GOT3 (cell line): ENCODE measurements around the gene ANGPTL2.

Experiments used
- DNase-seq: peaks from one replicate; lab custom pipeline; 2025; ENCODE audit warnings: mixed read lengths; lab: John Stamatoyannopoulos, UW

ANGPTL2 gene

GRCh38 chr9:127075624-127076372, 46.6 kb downstream of the ANGPTL2 start:
- no peak for DNase-seq

DNA sequence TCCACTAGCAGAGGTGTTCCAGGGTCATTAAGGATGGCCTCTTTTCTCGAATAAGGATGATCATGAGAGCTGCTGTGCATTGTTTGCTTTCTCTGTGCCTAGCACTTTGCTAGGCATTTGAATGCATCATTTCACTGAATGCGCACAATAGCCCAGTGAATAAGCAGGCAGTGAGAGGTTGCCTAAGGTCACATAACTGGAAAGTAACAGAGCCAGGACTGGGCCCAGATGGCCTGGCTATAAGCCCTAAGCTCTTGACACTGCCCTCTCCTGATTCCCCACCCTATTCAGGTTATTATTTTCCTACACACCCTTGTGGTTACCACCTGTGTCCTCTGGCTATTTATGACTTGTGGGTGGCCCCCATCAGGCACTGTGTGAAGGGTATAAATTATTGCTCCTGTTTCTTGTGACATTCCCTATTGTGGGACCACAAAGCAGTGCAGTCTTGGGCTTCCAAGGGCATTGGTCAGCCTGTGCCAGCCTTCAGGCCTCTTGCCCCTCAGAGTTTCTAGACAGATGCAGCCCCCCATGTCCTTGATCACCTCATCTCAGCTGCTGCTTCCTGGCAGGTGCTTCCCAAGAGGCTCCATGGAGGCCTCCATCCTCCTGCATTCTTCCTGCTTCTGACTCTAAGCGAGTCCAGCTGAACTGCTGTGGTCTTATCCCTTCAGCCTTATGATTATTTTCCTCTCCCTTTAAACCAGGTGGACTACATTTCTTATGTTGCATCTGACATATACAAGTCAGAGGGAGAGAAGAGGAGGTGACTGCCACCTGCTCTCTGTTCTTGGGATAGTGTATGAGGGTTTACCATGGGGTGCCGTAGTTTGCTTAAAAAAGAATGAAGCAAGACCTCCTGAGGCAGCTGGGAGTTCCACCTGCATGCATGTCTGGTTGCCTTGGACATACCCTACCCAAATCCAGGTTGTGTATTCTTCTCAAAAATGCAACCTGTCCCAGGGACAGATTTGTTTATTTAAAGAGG, 47.6 kb downstream of the ANGPTL2 start:
- no peak for DNase-seq

- no peak for DNase-seq
Measured at GRCh38 chr9:127067603-127068220, 54.7 kb downstream of the ANGPTL2 start.

DNA sequence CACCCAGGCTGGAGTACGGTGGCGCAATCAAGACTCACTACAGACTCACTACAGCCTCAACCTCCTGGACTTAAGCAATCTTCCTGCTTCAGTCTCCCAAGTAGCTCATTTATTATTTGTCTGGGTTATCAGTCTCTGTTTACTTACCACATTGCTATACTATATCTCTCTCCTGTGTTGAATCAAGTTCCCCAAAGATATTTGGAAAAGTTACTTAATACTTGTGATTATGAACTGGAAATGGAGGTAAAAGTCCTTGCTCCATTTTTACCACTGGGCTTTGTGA, 55.6 kb downstream of the ANGPTL2 start:
- DNase-seq: no peak

GRCh38 chr9:127066060-127066850, 56.2 kb downstream of the ANGPTL2 start:
- DNase-seq: no peak

DNA sequence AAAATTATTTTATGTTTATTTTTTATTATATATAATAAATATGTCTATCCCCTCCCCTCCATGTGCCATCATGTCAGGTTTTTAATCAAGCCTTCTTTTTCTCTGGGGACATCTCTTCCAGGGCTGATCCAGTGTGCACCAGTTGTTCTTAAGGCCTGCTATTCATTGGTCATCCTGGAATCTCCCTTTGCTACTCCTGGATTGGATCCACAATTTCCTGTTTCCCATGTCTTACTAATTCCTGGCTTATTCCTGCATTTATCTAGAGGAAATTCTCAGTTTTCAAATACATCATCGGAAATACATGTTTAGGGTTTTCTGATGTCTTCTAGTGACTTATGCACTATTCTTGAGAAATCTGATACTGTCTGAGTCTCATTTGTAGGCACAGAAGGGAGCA, 56.8 kb downstream of the ANGPTL2 start:
- no peak for DNase-seq

DNA sequence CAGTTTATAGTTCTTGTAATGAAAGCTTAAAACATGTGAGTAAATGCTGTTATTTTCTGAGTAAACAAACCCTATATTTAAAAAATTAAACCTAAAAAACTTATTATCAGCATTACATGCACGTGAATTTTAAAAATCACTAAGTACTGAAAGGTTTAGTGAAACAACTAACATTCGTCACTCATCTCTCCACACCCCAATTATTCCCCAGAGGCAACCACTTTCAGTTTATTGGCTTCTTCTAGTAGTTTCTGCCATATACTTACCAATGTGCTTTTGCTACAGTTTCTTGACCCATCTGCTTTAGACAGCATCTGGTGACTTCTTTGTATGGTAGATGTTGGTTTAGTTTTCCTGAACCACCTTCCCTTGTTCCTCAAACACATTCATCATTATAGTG, 58.1 kb downstream of the ANGPTL2 start:
- DNase-seq: no peak

DNA sequence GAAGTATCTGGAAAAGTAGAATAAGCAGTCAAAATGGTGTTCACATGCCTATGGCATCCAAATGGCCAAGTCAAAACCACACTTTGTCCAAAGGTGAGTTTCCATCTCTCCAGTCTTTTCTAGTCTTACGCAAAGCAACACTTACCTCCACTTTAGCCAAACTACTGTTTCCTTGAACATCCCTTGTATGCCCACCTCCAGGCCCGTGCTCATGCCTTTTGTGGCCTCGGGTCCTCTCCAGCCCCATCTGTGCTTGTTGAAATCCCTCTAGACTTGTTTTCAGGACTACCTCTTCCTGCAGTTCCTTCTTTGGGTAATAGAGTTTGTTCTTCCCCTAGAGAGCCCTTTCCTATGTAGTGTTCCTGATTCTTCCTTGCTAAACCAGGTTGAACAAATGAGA, 61.0 kb downstream of the ANGPTL2 start:
- no peak for DNase-seq

DNA sequence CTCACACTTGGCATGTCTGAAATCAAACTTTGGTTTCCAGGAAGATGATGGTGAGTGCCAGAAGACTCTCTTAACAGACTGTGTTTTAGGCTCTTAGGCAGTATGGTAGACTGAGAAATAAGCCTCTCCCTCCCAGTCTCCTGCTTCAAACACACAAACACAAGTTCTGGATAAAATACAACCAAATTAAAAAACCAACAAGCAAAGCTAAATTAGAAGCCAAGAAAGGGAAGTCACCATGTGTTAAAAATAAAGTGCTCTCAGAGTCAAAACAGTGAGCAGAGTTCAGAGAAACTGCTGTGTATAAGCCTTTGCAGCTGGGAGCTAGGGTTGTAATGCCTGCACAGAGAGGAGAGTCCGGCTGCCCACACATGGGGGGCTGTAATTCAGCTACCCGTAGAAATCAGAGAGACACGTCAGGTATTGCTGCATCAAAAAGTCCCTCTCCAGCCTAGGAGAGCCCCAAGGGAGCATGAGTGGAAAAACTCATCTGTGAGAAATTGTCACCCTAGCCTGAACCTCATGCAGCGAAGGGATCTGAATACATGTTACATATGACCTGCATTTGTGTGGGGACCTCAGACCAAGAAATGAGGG, 62.6 kb downstream of the ANGPTL2 start:
- DNase-seq: no peak

DNA sequence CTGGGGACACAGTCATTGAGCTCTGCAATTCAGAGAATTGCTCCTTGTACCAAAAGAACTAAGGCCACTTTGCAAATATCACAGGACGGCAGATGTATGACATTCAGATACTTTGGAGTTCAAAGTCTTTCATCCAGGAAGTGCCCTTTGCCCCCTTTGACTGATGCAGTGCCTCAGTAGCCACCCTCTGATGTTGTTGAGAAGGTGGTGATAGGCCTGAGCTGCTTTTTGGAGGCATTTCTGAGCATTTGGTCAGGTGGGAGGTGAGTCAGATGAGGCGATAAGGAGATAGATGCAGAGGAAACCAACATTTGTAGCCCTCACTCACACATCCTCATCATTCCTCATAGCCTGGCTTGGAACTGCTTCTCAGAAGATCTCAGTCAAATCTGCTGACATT, 63.4 kb downstream of the ANGPTL2 start:
- DNase-seq: no peak

DNA sequence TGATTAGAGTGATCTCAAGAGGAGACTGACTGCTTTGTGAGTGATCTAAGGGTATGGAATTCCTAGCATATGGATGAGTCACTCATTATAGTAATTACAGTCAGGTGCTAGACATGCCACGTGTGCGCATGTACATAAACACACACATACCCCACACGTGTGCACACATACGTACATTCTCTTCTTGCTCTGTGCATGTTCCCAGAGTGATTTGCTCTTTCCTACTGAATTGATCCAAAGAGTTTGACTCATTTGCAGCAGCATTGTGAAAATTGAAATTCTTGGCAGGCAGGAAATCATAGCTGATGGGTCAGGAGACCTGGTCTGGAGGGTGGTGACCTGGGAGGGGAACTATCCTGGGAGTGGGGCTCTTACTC, 63.8 kb downstream of the ANGPTL2 start:
- DNase-seq: no peak

DNA sequence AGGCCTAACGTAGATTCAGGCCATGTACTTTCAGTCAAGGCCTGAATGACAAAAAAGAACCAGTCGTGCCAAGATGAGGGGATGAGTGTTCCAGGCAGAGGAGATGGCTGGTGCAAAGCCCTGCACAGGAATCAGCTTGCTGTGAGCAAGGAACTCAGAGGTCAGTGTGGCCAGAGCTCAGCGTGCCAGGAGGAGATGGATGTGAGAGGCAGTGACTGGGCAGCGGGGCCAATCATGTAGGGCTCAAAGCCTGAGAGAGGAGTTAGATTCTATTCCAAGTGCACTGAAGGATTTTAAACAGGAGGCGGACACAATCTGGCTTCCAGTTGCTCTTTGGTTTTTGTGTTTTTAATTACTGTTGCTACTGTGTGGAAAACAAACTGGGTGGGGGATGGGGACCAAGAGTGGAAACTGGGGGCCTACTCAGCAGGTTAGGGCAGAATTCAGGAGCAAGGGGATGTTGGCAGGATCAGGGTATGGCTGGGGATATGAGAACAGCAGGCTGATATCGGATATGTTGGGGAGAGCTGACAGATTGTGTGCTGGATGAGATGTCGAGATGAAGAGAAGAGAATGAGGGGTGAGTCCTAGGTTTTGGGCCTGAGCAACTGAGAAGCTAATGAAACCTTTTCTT, 64.3 kb downstream of the ANGPTL2 start:
- DNase-seq: no peak

DNA sequence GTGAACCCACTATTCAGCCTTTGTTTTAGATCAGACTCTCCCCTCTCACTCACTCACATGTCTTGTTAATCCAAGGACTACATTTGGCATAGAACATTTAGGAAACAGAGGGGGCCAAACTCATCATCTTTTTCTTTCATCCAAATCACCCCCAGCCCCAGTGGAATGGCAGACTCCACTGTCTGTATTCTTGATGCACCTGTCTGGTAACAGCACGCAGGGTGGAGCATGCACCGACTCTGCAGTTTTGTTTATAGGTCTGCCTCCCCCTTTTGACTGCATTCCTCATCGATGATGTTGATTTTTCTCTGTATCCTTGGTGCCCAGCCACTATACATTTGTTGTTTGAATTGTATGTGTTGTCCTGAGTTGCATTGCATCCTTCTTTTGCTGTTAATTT, 66.0 kb downstream of the ANGPTL2 start:
- no peak for DNase-seq

- no peak for DNase-seq
Measured at GRCh38 chr9:127055745-127056402, 66.6 kb downstream of the ANGPTL2 start.

- DNase-seq: no peak
Measured at GRCh38 chr9:127053960-127054359, 68.5 kb downstream of the ANGPTL2 start.

- DNase-seq: no peak
Measured at GRCh38 chr9:127053057-127053821, 69.2 kb downstream of the ANGPTL2 start.

- DNase-seq: no peak
Measured at GRCh38 chr9:127051881-127052595, 70.4 kb downstream of the ANGPTL2 start.

DNA sequence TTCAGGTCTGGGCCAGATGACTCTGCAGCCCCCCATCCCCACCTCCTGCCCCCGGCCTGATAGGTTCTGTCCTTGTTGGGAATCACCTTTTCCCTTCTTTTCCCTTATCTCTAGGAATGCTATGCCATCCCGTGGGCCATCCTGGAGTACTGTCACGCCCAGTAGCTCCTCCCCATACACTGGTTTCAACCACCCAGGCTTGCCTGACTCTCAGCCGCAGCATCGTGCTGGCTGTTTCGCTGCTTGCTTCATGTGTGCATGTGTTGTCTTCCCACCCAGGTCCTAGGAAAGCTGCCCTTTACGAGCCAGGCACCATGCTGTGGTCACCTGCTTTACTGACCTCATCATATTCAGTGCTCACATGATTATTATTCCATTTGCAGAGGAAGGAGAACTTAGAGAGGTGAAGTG, 71.8 kb downstream of the ANGPTL2 start:
- no peak for DNase-seq

DNA sequence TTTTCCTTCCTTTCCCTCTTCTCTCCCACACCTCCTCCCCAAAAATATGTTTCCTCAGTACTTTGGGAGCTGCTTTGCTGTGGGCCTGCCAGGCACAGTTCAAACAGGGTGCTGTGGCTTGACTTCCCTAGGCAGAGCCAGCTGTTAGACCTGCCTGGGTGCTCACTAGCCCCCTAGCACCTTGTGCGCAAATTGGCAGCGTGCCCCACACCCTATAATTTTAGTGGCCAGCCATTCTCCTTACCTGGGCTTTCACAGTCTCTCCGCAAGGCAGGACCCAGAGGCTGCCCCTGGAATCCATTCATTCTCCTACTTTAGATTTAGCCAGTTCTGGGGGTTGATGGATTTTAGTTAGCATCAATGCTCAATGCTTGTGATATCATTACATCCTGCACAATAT, 72.3 kb downstream of the ANGPTL2 start:
- no peak for DNase-seq
